ENCODE results near the gene PRKN.

Gene PRKN

GRCh38 chr6:161772176-161772575 lies 955.4 kb downstream of the PRKN start:
- Histone ChIP-seq H3K9me3 (ENCODE audit: insufficient read depth, low read length) (no peaks in the 10 kb centered on the region), H3K4me3 (ENCODE audit: low read length) (no peak overlapping the region), H2AFZ (ENCODE audit: low read depth, low read length) (no peak overlapping the region), H4K20me1 (ENCODE audit: insufficient read depth, low read length) (no peaks in the 10 kb centered on the region), H3K9ac (ENCODE audit: low read length) (no peak overlapping the region), H3K27me3 (ENCODE audit: low read depth, low read length) (no peaks in the 10 kb centered on the region), H3K79me2 (ENCODE audit: low read length) (no peaks in the 10 kb centered on the region), H3K4me1 (ENCODE audit: low read length) (no peaks in the 10 kb centered on the region), H3K36me3 (replicated peaks; ENCODE audit: low read depth, low read length) (no peaks in the 10 kb centered on the region), H3K4me2 (ENCODE audit: low read length) (no peak overlapping the region), H3K27ac (ENCODE audit: low read length) (no peak overlapping the region)
- no peak for TF ChIP-seq CTCF (IDR thresholded peaks at IDR 0.05; ENCODE audit: low read depth, low read length)
- no peak for TF ChIP-seq EZH2phosphoT487 (IDR thresholded peaks at IDR 0.05; ENCODE audit: low read depth)

GRCh38 chr6:161761966-161762365 lies 965.6 kb downstream of the PRKN start:
- H3K36me3 ChIP-seq (replicated peaks; ENCODE audit: low read depth, low read length), result no peaks in the 10 kb centered on the region
- no peak overlapping the region for H3K9ac ChIP-seq (ENCODE audit: low read length)
- TF ChIP-seq CTCF (IDR thresholded peaks at IDR 0.05; ENCODE audit: low read depth, low read length) (no peak), EZH2phosphoT487 (IDR thresholded peaks at IDR 0.05; ENCODE audit: low read depth) (no peak)
- no peak overlapping the region for H3K4me3 ChIP-seq (ENCODE audit: low read length)
- no peaks in the 10 kb centered on the region for H3K9me3 ChIP-seq (ENCODE audit: insufficient read depth, low read length)
- H3K27ac ChIP-seq (ENCODE audit: low read length), result no peak overlapping the region
- H3K79me2 ChIP-seq (ENCODE audit: low read length), result no peaks in the 10 kb centered on the region
- no peak overlapping the region for H3K4me2 ChIP-seq (ENCODE audit: low read length)
- H4K20me1 ChIP-seq (ENCODE audit: insufficient read depth, low read length), result no peaks in the 10 kb centered on the region
- no peaks in the 10 kb centered on the region for H3K27me3 ChIP-seq (ENCODE audit: low read depth, low read length)
- H2AFZ ChIP-seq (ENCODE audit: low read depth, low read length), result no peak overlapping the region
- no peaks in the 10 kb centered on the region for H3K4me1 ChIP-seq (ENCODE audit: low read length)

- H3K27ac ChIP-seq (ENCODE audit: low read length), result no peak overlapping the region
- no peaks in the 10 kb centered on the region for H4K20me1 ChIP-seq (ENCODE audit: insufficient read depth, low read length)
- H3K4me2 ChIP-seq (ENCODE audit: low read length), result no peak overlapping the region
- no peaks in the 10 kb centered on the region for H3K9me3 ChIP-seq (ENCODE audit: insufficient read depth, low read length)
- no peak for TF ChIP-seq CTCF (IDR thresholded peaks at IDR 0.05; ENCODE audit: low read depth, low read length)
- no peak for TF ChIP-seq EZH2phosphoT487 (IDR thresholded peaks at IDR 0.05; ENCODE audit: low read depth)
- H3K9ac ChIP-seq (ENCODE audit: low read length), result no peak overlapping the region
- H3K4me3 ChIP-seq (ENCODE audit: low read length), result no peak overlapping the region
- no peak overlapping the region for H2AFZ ChIP-seq (ENCODE audit: low read depth, low read length)
- H3K27me3 ChIP-seq (ENCODE audit: low read depth, low read length), result no peaks in the 10 kb centered on the region
- H3K79me2 ChIP-seq (ENCODE audit: low read length), result no peaks in the 10 kb centered on the region
- H3K4me1 ChIP-seq (ENCODE audit: low read length), result no peaks in the 10 kb centered on the region
- no peaks in the 10 kb centered on the region for H3K36me3 ChIP-seq (replicated peaks; ENCODE audit: low read depth, low read length)
These were observed 972.5 kb downstream of the PRKN start for GRCh38 chr6:161755080-161755479.

GRCh38 chr6:161750686-161751085 lies 976.9 kb downstream of the PRKN start:
- H3K27ac ChIP-seq (ENCODE audit: low read length), result no peak overlapping the region
- TF ChIP-seq CTCF (IDR thresholded peaks at IDR 0.05; ENCODE audit: low read depth, low read length) (no peak), EZH2phosphoT487 (IDR thresholded peaks at IDR 0.05; ENCODE audit: low read depth) (no peak)
- no peak overlapping the region for H3K4me2 ChIP-seq (ENCODE audit: low read length)

More at GRCh38 chr6:161750686-161751085, 976.9 kb downstream of the PRKN start:
- Histone ChIP-seq H4K20me1 (ENCODE audit: insufficient read depth, low read length) (no peaks in the 10 kb centered on the region), H3K4me1 (ENCODE audit: low read length) (no peaks in the 10 kb centered on the region), H3K27me3 (ENCODE audit: low read depth, low read length) (no peaks in the 10 kb centered on the region), H3K9me3 (ENCODE audit: insufficient read depth, low read length) (no peaks in the 10 kb centered on the region), H3K4me3 (ENCODE audit: low read length) (no peak overlapping the region), H3K9ac (ENCODE audit: low read length) (no peak overlapping the region), H3K79me2 (ENCODE audit: low read length) (no peaks in the 10 kb centered on the region), H2AFZ (ENCODE audit: low read depth, low read length) (no peak overlapping the region), H3K36me3 (replicated peaks; ENCODE audit: low read depth, low read length) (no peaks in the 10 kb centered on the region)

Measured in OCI-LY3 (cell line).